Upper lobe of left lung (tissue), 4 donors: ENCODE results near the gene PAIP2.
"Not testable (repeated sequence)": the region's sequence is repeated elsewhere in the genome, so short reads cannot be mapped to it uniquely, and the experiment has no call there.

ENCODE experiments used
- EP300 ChIP-seq, 4 donors: sonication (generic); formaldehyde crosslinking; IDR thresholded peaks; one replicate each; pipeline ENCODE4 v1.5.1; 2017; ENCODE audit warnings: antibody characterized with exemption in 4 of 4, control low read depth in 2 of 4
- POLR2A ChIP-seq, 4 donors: fragments of 450-650 bp; IDR thresholded peaks; one replicate each; pipeline ENCODE4 v1.5.1; 2016 to 2017; ENCODE audit warnings: antibody characterized with exemption in 4 of 4, mild to moderate bottlenecking in 2 of 4
- TF ChIP-seq, protein P1 (sequence below), 6 experiments: fragments of 450-650 bp in 4 of 6; fragments of 200-600 bp in 2 of 6; sonication (generic) in 2 of 6; IDR thresholded peaks; one replicate each; pipeline ENCODE4 v1.5.1; 2016 to 2019; ENCODE audit warnings: antibody characterized with exemption in 6 of 6

DNA sequence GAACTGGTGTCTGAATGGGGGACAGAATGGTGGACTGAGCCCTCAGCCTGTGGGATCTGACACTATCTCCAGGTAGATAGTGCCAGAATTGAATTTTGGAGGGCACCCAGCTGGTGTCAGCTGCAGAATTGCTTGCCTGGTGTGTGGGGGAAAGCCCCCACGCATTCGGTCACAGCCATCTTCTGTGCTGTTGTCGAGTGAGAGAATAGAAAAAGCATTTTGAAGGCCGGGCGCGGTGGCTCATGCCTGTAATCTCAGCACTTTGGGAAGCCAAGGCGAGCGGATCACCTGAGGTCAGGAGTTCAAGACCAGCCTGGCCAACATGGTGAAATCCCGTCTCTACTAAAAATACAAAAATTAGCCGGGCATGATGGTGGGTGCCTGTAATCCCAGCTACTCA, 45.3 kb downstream of the PAIP2 start:
- TF ChIP-seq, protein P1, sequence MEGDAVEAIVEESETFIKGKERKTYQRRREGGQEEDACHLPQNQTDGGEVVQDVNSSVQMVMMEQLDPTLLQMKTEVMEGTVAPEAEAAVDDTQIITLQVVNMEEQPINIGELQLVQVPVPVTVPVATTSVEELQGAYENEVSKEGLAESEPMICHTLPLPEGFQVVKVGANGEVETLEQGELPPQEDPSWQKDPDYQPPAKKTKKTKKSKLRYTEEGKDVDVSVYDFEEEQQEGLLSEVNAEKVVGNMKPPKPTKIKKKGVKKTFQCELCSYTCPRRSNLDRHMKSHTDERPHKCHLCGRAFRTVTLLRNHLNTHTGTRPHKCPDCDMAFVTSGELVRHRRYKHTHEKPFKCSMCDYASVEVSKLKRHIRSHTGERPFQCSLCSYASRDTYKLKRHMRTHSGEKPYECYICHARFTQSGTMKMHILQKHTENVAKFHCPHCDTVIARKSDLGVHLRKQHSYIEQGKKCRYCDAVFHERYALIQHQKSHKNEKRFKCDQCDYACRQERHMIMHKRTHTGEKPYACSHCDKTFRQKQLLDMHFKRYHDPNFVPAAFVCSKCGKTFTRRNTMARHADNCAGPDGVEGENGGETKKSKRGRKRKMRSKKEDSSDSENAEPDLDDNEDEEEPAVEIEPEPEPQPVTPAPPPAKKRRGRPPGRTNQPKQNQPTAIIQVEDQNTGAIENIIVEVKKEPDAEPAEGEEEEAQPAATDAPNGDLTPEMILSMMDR (IDR thresholded peaks at IDR 0.05) = not testable (repeated sequence)
- not testable (repeated sequence) for TF ChIP-seq POLR2A, EP300 (IDR thresholded peaks at IDR 0.05)
